Erythroblast (primary cell): ENCODE measurements around the gene PTDSS2.
A peak's percentile ranks its signal among the peaks of the same experiment; 100 is the strongest.

Experiments used
- GATA1 ChIP-seq: IDR thresholded peaks from 2 replicates; pipeline ENCODE4 v1.6.1; 2011; ENCODE audit warnings: low read depth, mild to moderate bottlenecking, control low read depth, low read length, moderate library complexity
- POLR2A ChIP-seq: IDR thresholded peaks from 2 replicates; pipeline ENCODE4 v1.6.1; 2011; ENCODE audit warnings: mild to moderate bottlenecking, low read length

DNA sequence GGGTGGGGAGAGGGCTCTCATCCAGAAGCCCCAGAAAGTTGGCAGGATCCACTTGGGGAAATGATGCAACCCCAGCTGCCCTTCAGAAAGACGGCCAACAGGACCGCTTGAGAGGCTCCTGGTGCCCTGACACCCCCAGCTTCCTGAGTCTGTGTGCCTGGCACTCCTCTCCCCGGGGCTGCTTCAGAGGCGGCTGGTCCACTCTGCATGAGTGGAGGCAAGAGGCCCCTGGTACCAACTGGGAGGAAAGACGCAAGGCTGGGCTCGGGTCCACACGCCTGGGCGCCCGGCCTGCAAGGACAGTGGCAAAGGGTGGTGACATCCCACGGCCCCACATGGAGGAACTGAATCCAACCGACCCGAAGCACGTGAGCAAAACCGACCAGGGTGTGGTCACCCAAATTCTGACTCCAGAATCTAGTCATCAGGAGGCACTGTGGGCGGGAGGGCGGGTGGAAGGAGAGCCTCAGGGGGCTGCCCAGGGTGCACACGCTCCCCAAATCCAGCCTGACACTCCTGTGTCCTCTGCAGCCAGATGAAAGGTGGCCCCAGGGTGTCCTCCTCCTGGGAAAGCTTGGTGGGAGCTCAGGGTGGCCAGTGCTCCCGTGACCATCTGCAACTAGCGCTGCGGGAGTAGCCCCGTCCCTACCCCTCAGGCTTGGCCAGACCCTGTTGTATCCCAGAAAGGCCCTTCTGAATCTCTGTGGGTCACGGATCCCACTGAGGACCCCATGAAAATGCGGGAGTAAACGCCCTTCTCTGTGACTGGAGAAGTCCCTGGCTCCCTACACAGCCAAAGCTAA is 53.3 kb downstream of the PTDSS2 start:
- TF ChIP-seq POLR2A (peak; percentile 75), GATA1 (no peak)
